SK-N-SH (cell line): ENCODE data around the gene BLVRA.

Source experiments
- CTCF ChIP-seq: fragments of 200-600 bp; sonication (generic); IDR thresholded peaks from 2 replicates; pipeline ENCODE4 v1.6.1; 2017; ENCODE audit warnings: antibody characterized with exemption, mild to moderate bottlenecking, moderate library complexity
- GABPA ChIP-seq: IDR thresholded peaks from 2 replicates; pipeline ENCODE4 v1.4.0; 2012; ENCODE audit warnings: low read depth, mild to moderate bottlenecking
- MEF2A ChIP-seq: IDR thresholded peaks from 2 replicates; pipeline ENCODE4 v1.4.0; 2012; ENCODE audit warnings: low read depth, borderline replicate concordance
- TAF1 ChIP-seq: IDR thresholded peaks from 2 replicates; pipeline ENCODE4 v1.6.1; 2012; ENCODE audit warnings: low read depth, mild to moderate bottlenecking, low read length, moderate library complexity, borderline replicate concordance
- USF2 ChIP-seq: fragments of 150-350 bp; IDR thresholded peaks from 2 replicates; pipeline ENCODE4 v1.6.1; 2017; ENCODE audit warnings: antibody characterized with exemption, low read length, low read depth, borderline replicate concordance

GRCh38 chr7:43754596-43754995 is 3.9 kb upstream of the BLVRA start:
- no peak for TF ChIP-seq CTCF
- TF ChIP-seq TAF1: no peak
- TF ChIP-seq GABPA: no peak
- no peak for TF ChIP-seq MEF2A
- no peak for TF ChIP-seq USF2
